Stimulated activated CD8-positive, alpha-beta memory T cell treated with anti-CD3 and anti-CD28 coated beads, Interleukin-15, amount 100 ng/mL, for 24 hours (primary cell): ENCODE measurements around the gene SLAMF1.
"Not testable (repeated sequence)": the region's sequence is repeated elsewhere in the genome, so short reads cannot be mapped to it uniquely, and the experiment has no call there.

Experiments
- DNase-seq: peaks from one replicate; pipeline ENCODE4 v3.0.0-alpha.2; 2020; ENCODE audit warnings: low read depth

SLAMF1 gene, protein sequence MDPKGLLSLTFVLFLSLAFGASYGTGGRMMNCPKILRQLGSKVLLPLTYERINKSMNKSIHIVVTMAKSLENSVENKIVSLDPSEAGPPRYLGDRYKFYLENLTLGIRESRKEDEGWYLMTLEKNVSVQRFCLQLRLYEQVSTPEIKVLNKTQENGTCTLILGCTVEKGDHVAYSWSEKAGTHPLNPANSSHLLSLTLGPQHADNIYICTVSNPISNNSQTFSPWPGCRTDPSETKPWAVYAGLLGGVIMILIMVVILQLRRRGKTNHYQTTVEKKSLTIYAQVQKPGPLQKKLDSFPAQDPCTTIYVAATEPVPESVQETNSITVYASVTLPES

DNA sequence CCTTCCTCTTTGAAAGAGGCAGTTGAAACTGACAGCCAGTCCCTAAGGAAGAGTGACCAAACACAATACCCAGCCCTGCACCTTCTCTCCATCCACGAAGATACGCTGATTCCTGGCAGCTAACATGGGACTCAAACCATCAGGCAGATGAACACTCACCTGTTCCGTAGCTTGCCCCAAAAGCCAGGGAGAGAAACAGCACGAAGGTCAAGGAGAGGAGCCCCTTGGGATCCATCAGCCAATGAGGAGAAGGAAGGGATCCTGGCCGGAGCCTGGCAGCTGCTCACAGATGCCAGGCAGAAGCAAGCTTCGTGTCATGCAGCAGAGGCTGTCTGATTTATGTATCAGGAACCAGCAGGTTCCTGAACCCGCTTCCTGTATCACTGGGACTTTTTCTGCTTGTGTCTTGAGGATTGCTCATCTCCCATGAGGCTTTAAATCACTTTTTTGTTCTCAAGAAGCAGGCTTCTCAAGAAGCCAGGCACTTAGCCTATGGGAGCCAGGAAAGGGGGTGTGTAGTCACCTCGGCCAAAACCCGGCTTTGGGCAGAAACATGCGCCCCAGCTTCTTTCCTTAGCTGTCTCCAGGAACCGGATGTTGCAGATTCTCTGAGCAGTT, at the start of gene SLAMF1:
SLAMF1 (minus strand) TSS at position 334 of the 618 bp plus-strand sequence; CDS start at position 235, 99 bp downstream.
- no peak for DNase-seq

- not testable (repeated sequence) for DNase-seq
Measured at GRCh38 chr1:160692390-160692789, 45.5 kb upstream of the SLAMF1 start.

- DNase-seq = no peak
Measured at GRCh38 chr1:160685266-160685665, 38.4 kb upstream of the SLAMF1 start.

- DNase-seq = no peak
Measured at GRCh38 chr1:160682983-160683865, 36.4 kb upstream of the SLAMF1 start.

DNA sequence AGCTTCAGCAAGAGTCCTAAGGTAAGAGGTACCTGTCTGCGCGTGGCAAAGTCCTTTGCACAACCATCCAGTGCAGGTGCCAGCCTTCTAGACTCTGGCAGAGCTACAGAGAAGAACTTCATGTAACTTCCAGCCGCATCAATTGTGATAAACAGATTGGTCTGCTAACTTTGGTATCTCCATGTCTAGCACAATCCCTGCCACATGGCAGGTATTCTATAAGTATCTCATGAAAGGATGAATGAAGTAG, 35.0 kb upstream of the SLAMF1 start:
- DNase-seq = no peak

DNA sequence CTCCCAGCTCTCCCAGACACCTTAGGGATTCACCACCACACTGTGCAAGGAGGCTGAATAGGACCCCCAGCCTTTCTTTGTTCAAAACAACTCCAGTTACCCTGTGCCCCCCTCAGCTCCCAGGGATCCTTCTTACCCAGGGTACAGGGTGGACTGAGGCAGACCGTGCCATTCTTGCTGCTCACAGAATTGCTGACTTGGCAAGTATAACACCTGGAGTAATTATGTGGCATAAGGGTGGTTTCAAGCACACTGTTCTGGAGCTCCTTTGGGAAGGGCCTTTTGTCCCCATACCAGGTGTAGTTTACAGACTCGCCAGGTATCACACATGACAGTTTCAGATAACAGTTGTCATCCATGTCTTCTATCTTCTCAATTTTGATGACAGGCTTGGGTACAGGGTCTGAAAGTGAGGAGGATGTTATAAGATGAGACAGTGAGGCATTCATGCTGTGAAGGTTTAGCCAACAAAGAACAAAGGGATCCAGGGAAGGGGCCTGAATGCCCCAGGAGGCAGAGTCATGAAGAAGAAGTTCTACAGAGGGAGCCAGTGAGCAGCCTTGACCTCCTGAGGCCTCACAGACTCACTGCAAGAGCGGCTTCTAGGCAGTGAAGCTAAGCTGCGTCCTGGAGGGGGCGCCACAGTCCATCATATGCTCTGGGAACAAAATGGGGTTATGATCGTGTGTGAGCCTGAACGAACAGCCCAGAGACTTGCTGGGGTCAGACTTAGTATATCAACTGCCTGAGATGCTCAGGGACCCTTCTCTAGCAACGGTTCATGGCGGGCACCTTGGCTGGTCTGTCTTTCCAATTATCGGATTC, 34.4 kb upstream of the SLAMF1 start:
- peak; percentile 61 for DNase-seq

DNA sequence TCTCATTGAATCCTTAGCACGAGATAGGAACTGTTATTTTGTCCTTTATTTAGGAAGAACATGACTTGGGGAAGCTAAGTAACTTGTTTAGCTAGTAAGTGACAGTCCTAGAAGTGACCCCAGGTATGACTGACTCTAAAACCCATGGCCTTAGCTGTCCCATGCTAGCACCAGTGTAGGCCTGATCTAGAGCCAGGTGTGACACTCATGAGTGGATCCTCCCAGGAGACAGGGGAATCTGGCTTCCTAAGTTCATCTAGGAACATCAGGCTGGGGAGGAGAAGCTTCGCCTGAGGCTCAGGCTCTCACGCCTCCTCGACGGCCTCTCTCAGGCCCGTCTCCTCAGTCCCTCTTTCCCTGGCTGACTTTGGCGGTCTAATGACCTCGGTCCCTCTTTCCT, 33.6 kb upstream of the SLAMF1 start:
- DNase-seq = no peak

DNA sequence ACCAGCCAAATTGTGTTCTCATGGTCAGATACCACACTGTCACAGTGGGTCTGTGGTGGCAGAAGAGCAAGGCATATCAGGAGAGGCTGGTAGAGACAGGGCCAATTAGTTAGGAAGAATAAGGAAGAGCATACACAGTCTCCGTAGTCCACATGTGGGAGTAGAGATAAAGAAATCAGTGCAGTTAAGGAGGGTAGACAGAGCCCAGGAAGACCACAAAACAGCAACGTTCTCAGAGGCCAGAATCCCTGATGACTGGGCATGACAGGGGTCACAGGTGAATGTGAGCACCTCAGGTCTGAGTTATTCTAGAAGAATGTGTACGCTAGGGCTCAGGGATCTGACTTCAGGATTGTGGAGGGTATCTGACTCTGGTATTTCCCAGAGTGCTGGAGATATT, 33.0 kb upstream of the SLAMF1 start:
- no peak for DNase-seq

DNA sequence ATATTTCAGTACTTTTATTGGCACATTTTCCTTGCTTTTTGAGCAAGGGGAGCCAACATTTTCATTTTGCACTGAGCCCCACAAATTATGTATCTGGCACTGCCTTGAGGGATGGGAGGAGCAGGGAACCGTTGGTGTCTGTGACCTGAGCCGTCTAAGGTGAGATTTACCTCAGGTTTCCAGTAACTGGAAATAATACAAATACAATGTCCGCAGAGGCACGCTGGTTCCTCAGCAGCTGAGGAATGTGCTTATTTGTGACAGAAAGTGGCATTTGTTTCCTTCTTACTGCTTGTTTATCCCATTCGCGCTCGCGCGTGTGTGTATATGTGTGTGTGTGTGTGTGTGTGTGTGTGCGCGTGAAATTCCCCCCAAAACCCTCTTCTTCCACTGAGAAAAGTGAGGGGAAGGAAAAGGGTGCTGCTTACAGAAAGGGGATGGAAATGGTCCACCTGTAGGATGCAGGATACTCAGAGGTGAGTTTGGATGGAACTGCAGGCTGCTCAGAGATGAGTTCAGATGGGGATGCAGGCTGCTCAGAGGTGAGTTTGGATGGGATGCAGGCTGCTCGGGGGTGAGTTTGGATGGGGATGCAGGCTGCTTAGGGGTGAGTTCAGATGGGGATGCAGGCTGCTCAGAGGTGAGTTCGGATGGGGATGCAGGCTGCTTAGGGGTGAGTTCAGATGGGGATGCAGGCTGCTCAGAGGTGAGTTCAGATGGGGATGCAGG, 30.2 kb upstream of the SLAMF1 start:
- no peak for DNase-seq

DNA sequence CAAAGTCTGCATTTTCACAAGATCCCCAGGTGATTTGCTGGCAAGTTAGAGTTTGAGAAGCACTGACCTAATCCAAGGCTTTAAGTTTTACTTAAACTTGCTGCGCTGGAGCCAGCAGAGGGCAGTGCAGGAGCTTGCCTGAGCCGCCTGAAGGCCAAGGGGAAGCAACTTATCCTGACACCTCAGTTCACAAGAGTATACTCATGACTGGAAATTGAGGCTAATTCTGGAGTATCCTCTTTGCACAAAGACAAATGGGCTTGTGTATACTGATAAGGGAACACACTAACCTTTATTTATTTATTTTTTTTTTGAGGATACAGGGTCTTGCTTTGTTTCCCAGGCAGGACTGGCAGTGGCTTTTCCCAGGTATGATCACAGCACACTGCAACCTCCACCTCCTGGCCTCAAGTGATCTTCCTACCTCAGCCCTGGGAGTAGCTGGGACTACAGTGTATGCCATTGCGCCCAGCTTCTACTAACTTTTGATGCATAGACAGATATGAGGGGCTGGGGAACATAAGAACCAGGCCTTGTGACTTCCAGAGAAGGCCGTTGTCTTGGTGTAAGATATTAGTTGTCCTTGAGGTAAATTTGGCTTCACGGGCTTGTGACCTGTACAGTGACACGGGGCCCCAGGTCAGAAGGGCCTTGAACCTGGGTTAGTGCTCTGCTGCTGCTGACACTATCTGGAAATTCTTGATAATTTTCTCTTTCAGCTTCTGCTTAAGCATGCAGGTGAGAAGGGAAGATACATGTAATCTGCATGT, 29.0 kb upstream of the SLAMF1 start:
- DNase-seq = peak; percentile 30

DNA sequence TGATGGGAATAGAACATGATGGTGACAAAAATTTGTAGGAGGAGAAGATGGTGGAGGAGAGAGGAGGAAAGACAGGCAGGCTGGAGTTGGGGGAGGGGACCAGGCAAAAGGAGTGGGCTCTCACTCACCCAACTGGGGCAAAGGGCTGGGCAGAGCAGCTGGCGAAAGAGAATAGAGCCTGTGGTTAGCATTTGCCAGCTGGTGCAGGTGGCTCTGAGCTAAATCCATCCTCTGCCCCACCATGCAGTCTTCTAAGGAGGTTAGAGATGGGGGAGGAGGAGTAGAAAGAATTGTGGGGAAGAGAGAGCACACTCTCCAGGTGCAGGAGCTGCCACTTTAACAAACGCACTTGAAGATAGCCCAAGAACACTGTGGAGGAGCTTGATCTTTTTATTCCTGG, 27.6 kb upstream of the SLAMF1 start:
- DNase-seq = no peak

GRCh38 chr1:160672789-160673695, 26.2 kb upstream of the SLAMF1 start:
- no peak for DNase-seq

DNA sequence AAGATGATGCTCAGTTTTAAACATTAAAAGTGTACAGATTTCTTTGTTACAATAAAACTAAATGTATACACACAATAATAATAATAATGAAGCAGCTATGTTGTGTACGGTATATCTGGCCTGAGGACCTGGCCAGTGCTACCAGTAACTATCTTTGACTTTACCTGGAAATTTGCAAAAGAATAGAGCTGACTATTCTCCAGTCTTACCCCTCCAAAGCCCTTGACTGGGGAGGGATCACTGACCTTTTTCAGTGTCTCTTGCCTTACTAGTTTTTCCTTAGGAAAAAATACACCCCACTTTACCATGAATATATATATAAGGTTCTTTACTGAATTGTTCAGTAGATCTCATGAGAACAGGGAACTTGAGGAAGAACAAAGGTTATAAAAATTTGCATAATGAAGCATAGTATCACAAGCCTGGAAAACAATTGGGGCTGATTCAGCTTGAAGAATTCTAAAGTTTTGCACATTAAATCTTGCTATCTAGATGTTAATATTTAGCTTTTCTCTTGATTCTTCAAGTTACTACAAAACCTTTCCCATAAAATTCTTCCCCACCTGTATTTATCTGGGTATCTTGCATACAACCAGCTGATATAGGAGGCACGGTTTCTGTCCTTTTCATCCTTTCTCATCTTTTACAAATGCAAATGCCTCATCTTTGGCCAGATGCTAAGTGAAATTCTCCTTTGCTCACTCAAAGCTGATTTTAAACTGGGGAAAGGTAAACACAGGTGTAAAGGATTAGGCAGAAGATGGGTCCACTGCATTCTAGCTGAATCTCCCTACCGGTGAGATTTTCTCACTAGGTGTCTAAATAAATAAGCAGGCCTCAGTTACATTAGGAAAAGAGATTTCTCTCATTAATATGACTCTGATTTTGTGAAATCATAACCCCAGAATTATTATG, 25.0 kb upstream of the SLAMF1 start:
- no peak for DNase-seq

DNA sequence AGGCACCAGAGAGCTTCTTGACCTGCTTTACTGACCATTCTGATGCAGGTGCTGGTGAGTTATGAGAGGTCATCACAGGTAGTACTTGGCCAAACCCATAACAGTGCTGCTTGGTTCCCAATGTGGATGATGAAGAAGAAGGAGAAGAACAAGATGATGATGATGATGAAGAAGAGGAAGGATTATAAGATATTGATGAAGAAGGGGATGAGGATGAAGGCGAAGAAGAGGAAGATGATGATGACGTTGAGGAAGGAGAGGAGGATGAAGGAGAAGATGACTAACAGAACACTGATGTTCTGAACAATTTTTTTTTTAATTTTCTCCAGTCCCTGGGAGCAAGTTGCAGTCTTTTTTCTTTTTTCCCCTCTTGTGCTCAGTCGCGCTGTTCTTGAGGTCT, 23.9 kb upstream of the SLAMF1 start:
- no peak for DNase-seq

GRCh38 chr1:160669802-160670201, 23.0 kb upstream of the SLAMF1 start:
- no peak for DNase-seq

DNA sequence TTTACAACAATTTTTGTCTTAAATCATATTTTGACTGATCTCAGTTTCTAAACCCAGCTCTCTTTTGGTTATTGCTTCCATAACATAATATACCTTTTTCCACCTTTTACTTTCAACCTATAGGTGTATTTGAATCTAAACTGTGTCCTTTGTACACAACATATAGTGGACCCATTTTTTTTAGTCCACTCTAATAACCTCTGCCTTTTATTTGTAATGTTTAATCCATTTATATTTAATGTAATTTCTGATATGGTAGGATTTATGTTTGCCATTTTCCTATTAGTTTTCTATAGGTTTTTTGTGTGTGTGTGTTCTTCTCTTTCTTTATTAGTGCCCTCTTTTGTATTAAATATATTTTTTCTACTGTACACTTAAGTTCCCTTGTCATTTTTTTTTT, 22.4 kb upstream of the SLAMF1 start:
- DNase-seq = no peak

- DNase-seq = no peak
Measured at GRCh38 chr1:160667896-160668295, 21.1 kb upstream of the SLAMF1 start.

DNA sequence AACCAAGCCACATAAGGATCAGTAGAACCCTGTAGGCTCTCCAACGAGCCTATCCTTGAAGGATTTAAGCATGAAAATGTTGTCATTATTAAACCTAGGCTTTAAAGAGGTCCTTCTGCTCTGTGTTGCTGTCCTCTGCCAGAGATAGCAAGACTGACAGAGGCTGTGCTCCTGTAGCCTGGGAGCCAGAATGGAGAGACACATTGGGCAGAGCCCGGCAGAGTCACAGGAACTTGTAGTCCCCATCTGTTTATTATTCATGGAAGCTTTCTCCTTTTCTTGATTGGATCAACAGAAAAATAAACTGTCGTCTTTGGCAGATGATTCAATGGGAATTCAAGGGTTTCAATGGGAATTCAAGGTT, 19.2 kb upstream of the SLAMF1 start:
- DNase-seq = no peak
